HG02840 (cell line): ENCODE measurements around the gene SMOC2.
"Not testable (repeated sequence)": the region's sequence is repeated elsewhere in the genome, so short reads cannot be mapped to it uniquely, and the experiment has no call there.

ENCODE experiments used
- ATAC-seq: cut with Tn5 transposase; IDR thresholded peaks from one replicate; pipeline ENCODE4 v1.9.1; 2021; ENCODE audit warnings: mild to moderate bottlenecking, moderate library complexity, moderate number of reproducible peaks; ENCODE audit not compliant: unreplicated experiment, low FRiP score

The SMOC2 gene

GRCh38 chr6:168536196-168536595, 95.2 kb downstream of the SMOC2 start:
- ATAC-seq: no peak

- no peak for ATAC-seq
Measured at GRCh38 chr6:168536665-168537539, 95.9 kb downstream of the SMOC2 start.

- ATAC-seq: no peak
Measured at GRCh38 chr6:168537540-168537884, 96.5 kb downstream of the SMOC2 start.

- ATAC-seq: not testable (repeated sequence)
Measured at GRCh38 chr6:168538188-168538891, 97.4 kb downstream of the SMOC2 start.

GRCh38 chr6:168538892-168539811, 98.2 kb downstream of the SMOC2 start:
- ATAC-seq: no peak

GRCh38 chr6:168540713-168541291, 99.8 kb downstream of the SMOC2 start:
- ATAC-seq: no peak

GRCh38 chr6:168541307-168541706, 100.3 kb downstream of the SMOC2 start:
- no peak for ATAC-seq

GRCh38 chr6:168542301-168542700, 101.3 kb downstream of the SMOC2 start:
- no peak for ATAC-seq

GRCh38 chr6:168545428-168545827, 104.4 kb downstream of the SMOC2 start:
- no peak for ATAC-seq

GRCh38 chr6:168546151-168546550, 105.2 kb downstream of the SMOC2 start:
- no peak for ATAC-seq

GRCh38 chr6:168546730-168547129, 105.7 kb downstream of the SMOC2 start:
- no peak for ATAC-seq

- no peak for ATAC-seq
Measured at GRCh38 chr6:168550326-168550725, 109.3 kb downstream of the SMOC2 start.

- ATAC-seq: no peak
Measured at GRCh38 chr6:168554472-168554871, 113.5 kb downstream of the SMOC2 start.

GRCh38 chr6:168554898-168555617, 114.1 kb downstream of the SMOC2 start:
- ATAC-seq: no peak

- no peak for ATAC-seq
Measured at GRCh38 chr6:168555618-168556273, 114.8 kb downstream of the SMOC2 start.

- no peak for ATAC-seq
Measured at GRCh38 chr6:168557512-168557911, 116.5 kb downstream of the SMOC2 start.

GRCh38 chr6:168558686-168559085, 117.7 kb downstream of the SMOC2 start:
- no peak for ATAC-seq

GRCh38 chr6:168559574-168560098, 118.7 kb downstream of the SMOC2 start:
- no peak for ATAC-seq

GRCh38 chr6:168560126-168560525, 119.1 kb downstream of the SMOC2 start:
- ATAC-seq: no peak
